CD4-positive, alpha-beta T cell treated with Interferon alpha-2 for 1 hour (primary cell): Measurements from ENCODE around the gene SIGLEC10.

Experiments used
- DNase-seq, 2 donors: peaks; one replicate each; pipeline ENCODE4 v3.0.0-alpha.2; 2020 to 2022

SIGLEC10 gene

DNA sequence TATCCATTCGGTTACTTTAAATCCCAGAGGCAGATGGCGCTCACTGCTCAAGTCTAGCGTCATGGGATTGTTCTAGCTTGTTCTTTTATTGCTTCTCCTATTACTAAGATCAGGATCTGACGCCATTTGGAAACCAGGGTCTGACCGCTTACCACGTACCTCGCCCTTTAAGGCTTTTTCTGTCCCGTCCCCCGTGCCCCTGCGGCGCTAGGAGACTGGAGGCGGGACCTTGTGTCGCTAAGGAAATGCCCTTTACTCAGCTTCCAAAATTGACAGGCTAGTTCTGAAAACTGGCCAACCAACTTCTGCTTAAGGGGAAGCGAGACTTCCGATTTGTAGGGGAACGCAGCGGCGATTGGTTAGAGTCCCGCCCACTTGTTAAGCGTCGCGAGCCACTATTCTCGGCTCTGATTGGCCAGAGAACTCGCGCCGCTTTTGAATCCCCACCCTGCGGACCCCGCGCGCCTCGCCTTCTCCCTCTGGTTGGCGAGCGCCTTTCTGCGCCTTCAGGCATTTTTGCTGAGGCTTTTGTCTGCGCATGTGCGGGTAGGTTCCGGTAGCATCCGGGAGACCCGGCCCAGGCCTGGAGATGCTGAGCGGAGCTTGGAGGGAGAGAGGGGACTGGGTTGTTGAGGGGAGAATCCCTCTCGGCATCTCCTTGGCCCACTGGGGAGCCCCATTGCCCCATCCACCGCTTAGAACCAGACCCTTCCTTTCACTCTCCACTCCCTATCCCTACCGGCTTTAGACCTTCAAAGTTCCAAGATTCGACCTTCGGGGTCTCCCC, 23.2 kb downstream of the SIGLEC10 start:
- DNase-seq: peak; percentile 94 to 96

DNA sequence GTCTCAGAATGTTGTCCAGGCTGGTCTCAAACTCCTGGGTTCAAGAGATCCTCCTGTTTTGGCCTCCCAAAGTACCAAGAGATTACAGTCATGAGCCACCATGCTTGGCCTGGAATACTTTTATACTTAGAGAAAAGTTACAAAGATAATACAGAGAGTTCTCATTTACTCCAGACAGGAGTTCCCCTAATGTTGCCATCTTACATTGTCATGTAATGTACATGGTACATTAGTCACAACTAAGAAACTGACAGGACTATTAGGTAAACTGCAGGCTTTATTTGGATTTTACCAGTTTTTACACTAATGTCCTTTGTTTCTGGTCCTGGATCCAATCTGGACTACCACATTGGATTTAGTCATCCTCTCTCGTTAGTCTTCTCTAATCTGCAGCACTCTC, 24.7 kb downstream of the SIGLEC10 start:
- DNase-seq: no peak

DNA sequence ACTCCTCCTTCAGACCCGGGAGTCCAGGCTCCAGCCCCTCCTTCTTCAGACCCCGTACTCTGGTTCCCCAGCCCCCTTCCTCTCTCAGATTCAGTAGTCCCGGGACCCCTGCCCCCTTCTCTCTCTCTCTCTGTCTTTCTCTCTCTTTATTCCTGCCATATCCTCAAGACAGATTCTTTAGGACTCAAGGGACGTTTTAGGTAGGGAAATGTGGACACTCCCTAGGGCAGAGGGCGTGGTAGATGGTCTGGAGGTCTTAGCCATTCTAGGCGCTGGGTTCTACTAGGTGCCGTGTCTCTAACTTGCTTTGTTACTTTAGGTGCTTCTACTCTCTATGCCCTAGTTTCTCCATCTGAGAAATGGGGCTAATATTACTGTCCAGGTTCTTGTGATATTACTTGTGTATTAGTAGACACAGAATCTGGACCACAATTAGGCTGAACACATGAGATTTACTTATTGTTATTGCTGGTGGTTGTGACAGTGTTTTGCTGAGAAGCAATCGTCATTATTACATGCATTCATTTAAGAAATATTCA, 26.3 kb downstream of the SIGLEC10 start:
- DNase-seq: no peak

DNA sequence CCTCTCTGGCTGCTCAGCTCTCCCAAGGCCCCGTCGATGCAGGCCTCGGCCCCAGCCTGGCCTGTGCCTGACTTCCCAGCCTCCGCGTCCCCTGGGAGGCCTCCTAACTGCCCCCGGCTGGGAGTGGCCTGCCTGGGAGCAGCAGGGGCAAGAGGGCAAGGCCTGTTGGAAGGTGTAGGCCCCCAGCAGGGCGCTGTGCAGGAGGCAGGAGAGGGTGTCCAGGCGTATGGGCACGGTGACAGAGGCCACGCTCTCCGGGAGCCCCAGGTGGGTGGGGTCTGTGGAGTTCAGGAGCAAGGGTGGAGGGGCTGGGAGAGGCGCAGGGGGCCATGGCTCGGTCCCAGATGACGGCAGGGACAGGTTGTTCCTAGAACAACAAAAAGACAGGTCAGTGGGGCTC, 28.3 kb downstream of the SIGLEC10 start:
- DNase-seq: no peak

DNA sequence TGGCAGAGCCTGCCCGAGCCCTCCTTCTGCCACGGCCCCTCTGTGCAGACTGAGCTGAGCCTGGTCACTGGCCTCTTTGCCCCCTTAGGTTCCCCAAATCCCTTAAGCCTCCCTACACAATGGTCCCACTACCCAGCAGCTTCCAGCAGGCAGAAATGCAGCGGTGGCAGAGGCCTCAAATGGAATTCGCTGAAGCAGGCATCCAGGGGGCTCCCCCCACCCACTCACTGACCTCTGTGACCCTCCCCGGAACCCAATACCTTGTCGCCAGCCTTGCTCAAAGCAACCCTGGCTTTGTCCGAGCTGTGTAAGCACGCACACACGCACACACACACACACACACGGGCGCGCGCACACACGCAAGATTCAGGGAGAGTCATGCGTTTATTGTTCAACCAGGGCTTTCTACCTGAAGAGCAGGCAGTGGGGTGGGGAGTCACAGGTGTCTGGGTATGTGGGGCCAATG, 29.5 kb downstream of the SIGLEC10 start, which contains the start of gene LIM2:
TSS of gene LIM2 (minus strand) at position 51 of the 466 bp plus-strand sequence. CDS start 531 bp downstream, outside the sequence.
- no peak for DNase-seq

DNA sequence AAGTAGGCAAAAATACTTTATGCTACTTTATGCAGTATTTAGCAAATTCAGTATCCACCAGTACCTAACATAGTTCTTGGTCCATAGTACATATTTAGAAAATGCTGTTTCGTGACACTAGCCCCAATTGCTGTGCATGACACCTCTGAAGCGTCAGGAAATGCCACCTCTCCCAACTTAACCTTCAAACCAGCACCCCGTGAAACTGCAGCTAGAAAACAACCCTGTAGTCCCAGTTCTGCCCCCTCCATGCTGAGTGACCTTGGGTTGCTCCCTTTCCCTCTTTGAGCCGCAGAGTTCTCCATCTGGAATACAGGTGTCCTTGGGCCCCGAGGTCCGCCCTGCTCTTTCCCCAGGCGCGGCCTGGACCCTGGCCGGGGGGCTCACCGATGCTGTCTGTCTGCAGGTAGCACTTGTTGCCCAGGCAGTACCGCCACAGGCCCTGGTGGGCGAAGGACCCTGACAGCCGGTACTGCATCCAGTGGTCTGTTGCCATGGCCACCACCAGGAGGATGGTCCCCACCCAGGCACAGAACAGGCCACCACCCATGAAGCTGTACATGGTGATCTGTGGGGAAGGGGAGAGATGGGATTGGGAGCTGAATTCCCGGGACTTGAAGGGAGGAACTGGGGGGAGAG, 30.4 kb downstream of the SIGLEC10 start:
- peak in 1 of 2 donors; percentile 36 for DNase-seq

DNA sequence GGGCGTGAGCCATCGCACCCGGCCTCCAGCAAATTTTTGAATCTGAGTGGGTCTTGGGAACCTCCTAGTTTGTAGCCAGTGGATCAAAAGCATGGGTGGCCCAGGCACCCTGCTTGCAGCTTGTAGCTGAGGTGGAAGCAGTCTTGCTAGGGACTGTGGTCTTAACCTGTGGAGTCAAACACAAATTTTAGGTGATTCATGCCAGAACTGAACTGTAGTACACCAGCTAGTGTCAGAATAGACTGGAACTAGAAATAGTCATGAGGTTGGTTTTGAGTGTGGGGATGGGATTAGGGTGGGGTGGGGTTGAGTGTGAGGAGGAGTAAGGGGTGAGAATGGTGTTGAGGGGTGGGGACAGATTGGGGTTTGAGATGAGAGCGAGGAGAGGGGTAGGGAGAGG, 35.4 kb downstream of the SIGLEC10 start:
- DNase-seq: no peak

DNA sequence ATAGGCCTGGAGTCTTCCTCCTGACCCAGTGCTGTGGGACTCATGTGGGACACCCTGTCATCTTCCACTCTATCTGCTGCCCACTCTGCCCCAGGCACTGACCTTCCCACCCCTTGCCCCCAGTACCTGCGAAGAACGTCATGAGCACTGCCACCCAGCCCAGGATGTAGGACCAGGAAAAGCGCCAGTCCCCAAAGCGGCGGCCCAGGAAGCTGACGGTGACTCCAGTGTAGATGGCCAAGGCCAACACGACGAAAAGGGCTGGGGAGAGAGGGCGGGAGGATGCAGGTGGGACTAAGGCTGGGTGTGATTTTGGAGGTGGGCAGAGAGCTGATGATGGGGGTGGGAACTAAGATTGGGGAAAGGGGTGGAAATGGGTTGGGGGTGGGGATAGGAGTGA, 37.1 kb downstream of the SIGLEC10 start:
- DNase-seq: no peak

DNA sequence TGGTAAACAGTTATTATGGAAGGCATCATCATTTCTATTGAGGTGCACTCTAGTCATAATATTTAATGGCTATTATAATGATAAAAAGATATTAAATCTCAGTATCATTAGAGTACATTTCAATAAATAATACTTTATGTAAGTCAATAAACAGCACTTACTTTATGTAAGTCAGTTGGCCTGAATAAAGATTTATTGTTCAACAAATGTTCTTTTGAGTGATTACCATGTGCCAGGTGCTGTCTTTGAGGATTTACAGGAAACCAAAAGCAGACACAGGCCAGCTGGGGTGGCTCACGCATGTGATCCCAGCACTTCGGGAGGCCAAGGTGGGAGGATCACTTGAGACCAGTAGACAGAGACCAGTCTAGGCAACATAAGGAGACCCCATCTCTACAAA, 40.0 kb downstream of the SIGLEC10 start:
- no peak for DNase-seq

DNA sequence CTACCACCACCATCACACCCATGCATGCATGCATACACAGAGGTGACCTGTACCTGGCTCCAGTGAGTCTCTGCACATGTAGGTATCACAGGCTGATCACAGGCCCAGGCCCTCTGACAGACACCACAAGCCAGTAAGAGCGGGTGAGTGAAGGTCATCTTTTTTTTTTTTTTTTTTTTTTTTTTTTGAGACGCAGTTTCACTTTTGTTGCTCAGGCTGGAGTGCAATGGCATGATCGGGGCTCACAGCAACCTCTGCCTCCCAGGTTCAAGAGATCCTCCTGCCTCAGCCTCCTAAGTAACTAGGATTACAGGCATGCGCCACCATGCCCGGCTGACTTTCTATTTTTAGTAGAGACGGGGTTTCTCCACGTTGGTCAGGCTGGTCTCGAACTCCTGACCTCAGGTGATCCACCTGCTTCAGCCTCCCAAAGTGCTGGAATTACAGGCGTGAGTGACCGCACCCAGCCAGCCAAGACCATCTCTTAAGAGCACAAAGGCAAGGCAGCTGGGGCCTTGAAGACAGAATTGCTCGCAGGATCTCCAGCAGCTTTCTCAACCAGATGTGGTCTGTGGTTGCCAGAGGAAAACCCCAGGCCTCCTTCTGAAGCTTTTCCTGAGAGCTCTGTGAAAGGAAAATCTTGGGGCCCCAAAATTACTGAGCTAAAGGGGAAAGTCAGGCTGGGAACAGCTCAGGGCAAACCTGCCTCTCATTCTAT, 41.8 kb downstream of the SIGLEC10 start:
- peak in 1 of 2 donors; percentile 53 for DNase-seq

DNA sequence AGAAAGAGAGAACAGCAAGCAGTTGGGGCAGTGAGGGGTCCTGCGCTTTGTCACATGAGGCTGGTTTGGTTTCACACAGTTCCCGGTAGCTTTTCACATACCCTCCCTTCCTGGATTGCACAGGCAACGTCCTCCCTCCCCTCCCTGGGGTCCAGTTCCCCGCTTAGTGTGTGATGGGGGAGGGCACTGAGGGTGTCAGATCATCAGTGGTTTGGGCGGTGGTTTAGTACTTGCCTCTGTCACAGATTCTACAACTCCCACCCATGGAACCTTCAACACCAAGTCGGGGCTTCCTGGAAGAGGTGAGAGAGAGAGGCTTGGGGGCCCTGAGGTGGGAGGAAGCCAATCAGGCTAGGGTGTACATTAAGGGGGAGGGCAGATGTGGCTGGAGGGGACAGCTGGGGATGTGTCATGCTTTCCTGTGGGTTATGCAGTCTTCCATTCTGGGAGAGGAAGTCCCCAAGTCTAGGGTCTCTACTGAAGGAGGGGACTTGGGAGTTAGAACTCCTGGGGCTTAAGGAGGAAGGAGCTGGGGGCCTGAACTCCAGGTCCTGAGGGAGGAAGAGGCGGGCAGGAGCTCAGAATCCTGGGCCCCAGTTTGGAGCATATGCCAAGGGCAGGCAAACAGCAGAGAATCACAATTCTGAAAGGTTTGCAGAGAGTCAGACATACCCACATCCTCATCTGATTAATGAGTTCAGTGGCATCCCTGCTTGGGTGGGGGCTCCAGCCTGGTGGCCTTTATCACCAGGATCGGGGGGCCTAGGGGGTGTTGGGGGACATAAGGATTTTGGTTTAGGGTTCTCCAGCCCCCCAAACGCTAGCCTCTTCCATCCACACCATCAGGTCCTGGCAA, 44.6 kb downstream of the SIGLEC10 start, which contains the start of gene NKG7:
TSS of gene NKG7 (minus strand) at position 6 of the 856 bp plus-strand sequence. CDS start 119 bp downstream, outside the sequence.
- DNase-seq: peak; percentile 83 to 89

DNA sequence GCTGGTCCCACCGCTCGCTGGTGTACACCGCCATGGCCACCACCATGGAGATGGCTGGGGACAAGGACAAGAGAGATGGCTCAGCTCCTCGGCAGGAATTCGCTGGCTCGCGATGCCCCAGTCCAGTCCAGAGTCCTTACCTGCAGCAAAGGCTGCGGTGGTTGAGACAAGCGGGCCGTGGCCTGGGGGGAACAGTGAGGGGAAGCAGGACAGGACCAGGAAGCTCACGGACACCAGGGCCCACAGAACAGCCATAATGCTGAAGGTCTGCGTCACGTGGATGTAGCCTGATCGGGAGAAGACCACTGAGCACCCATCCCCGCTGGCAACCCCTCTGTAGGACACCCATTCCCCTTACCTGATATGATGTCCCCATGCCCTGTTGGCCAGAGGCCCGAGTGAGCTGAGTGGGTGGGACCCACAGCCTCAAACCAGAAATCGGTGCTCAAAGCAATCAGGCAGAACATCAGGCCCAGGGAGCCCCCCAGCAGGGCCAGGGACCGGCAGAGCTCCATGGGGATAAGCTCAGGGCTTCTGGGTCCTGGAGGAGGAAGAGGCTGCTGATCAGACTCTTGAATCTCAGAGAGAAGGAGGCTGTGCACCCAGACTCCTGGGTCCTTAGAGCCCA, 45.3 kb downstream of the SIGLEC10 start:
- no peak for DNase-seq

DNA sequence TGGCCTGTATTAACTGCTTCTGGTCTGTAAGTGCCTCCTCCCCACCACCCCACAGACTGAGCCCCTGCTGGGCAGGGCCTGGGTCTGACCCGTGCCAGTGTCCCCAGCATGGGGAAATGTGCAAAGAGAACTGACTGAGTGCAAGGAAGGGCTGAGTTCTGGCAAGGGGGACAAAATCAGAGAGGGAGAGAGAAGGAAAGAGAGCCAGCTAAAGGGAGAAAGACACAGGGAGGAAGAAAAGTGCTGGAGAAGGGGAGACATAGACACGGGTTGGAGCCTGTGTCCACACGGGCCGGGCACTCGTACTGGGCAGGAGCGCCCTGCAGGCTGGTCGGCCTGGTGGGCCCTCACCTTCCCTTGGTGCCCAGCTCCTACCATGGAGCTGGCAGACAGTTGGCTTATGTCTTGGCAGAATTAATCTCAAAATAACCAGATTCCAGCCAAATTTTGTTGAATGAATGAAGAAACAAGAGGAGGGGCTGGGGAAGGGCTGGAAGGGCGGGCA, 46.2 kb downstream of the SIGLEC10 start:
- DNase-seq: no peak

DNA sequence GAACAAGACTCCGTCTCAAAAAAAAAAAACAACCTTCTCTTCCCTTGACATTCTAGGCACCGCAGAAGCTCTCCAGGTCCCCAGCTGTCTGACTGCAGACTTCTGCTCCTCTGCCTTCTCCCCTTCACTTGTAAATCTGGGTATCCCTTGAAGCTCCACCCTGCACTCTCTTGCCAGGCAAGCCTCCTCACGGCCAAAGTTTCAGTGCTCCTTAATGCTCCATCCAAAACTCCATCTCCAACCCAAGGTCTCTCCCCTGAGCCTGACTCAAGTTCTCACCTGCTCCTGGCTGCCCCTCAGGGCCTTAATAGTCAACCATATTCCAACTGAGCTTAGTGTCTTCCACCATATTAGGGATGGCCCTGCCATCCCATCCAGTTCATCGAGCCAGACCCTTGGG, 47.2 kb downstream of the SIGLEC10 start:
- DNase-seq: no peak

DNA sequence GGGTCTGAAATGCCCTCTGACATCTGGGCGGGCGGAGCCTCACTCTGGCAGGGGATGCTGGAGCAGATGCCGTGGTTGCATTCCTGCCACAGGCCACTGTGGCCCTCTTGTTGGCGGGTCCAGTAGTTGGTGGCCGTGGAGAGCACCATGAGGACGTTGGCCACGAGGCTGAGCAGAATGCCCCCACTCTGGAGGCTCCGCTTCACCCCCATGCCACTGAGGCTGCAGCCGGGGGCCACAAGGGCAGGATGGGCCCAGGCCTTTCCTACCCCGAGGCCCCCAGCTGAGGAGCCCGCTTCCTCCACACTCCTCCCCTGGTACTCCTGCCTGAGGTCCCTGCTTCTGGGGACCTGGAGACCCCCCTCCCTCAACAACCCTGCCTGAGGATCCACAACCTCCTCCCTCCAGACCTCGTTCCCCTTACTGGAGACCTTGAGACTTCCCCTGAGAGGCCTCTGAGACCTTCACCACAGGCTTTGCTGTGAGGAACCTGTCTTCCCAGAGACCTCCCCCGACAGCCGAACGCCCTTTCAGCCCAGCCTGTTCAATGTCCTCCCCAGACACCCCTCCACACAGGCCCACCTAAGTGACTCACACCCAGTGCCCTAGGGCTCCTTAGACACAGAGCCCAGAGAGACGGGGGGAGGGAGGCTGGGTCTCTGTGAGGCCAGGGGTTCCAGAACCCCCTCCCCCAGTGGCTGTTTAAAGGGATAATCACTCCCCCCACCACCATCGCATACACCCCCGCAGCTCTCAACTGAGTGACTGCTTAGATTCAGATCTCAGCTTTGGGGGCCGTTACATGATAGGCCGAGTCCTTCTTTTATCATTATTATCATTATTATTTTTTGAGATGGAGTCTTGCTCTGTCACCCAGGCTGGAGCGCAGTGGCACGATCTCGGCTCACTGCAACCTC, 48.8 kb downstream of the SIGLEC10 start, which contains the start of gene CLDND2:
TSS of gene CLDND2 (minus strand) at position 638 of the 917 bp plus-strand sequence. CDS start at position 212, 426 bp downstream.
- DNase-seq: peak in 1 of 2 donors; percentile 34

DNA sequence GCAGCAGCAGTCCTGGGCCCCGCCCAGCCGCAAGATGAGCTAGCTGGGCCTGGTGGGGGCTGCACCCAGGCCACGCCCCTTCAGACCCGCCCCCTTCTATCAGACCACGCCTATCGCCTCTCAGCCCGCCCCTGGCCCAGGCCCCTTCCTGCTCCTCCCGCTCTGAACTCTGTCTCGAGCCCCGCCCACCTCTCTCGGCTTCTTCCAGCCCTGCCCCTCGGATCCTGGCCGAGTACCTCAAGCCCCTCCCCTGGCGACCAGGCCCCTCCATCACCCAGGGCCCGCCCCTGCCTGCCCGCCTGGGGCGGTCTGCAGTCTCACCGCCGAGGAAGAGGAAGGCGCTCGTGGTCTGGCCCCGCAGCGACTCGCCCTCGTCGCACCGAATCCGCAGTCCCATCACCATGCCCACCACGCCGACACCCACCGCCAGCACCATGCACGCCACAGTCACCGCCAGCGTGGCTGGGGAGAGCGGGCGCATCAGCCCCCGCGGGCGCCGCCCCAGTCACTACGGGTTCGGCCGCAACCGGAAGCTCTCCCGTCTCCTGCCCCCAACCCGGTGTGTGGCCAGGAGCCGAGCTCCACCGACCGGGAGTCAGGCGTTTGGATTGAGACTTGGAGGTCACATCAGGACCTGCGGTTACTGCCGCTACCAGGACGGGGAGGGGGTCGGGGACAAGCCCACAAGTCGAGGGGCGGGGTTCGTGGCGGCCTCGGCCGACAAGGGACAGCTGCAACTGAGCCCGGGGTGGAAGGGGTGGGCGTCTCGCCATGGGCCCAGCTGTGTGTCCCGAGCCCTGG, 49.7 kb downstream of the SIGLEC10 start:
- peak; percentile 97 for DNase-seq

DNA sequence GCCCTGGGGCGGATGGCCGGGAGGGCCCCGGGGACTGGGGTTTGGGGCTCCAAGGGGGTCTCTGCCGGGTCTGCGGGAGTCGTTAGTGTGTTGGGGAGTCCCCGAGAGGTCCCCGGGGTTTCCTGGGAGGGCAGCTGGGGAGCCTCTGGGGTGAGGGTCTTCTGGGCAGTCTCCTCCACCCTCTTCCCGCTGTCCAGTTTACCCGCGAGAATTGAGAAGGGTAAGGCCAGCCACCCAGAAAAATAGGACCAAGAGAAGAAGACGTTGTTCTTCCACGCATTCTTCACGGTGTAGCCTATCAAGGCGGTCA, 50.2 kb downstream of the SIGLEC10 start:
- DNase-seq: no peak

DNA sequence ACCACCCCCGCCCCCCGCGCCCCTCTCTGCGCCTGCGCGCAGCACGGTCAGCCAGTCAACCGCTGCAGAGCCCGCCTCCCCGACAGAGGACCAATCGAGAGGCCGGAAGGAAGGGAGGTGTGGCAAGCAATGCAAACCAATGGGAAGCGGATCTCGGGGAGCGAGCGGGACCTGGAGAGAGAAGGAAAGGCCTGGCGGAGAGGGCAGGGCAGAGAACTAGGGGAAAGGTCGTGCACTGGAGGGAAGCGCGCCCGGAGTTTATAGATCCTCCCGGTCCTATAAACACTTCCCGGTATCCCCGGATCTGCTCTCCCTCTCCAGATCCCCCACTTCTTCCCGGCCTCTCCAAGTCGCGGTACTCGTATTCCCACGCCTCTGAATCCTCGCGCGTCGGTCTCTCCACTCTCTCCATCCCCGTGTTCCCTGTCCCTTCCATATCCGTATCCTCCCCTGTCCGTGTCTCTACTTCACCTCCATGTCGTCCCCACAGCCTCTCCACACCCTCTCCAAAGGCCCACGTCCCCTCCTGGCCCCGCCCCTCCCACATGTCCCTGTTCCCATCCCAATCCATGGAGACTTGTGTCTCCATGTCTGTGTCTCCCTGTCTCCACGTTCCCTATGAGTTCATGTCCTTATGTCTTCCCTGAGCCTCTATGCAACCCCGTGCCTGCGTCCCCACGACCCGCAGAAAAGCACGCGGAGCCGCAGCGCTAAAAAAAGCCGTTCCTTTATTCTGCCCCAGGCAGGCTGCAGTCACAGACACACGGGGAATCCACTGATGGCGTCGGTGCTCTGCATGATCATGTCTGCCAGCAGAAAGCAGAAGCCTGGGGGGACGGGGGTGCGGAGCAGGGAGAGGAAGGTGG, 50.8 kb downstream of the SIGLEC10 start:
- DNase-seq: peak; percentile 94 to 95
